ENCODE data around the gene LRRC63. TPM values are rescaled to one million over a fixed set of nuclear protein-coding genes. Genes with fewer than 3 reads are reported as not detected.

The LRRC63 gene
- total and polyA plus RNA-seq, 9 of the 15 experiments (the other 6 are each of a cell fraction or from before 2014, with no cell fraction given) = 0.07 to 0.41 (median 0.24) TPM; not detected in 1

- TF ChIP-seq, protein P1, sequence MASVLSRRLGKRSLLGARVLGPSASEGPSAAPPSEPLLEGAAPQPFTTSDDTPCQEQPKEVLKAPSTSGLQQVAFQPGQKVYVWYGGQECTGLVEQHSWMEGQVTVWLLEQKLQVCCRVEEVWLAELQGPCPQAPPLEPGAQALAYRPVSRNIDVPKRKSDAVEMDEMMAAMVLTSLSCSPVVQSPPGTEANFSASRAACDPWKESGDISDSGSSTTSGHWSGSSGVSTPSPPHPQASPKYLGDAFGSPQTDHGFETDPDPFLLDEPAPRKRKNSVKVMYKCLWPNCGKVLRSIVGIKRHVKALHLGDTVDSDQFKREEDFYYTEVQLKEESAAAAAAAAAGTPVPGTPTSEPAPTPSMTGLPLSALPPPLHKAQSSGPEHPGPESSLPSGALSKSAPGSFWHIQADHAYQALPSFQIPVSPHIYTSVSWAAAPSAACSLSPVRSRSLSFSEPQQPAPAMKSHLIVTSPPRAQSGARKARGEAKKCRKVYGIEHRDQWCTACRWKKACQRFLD (CRISPR knock-in tag; IDR thresholded peaks at IDR 0.05) = no peak
- no peak for TF ChIP-seq SRSF7 (optimal IDR thresholded peaks at IDR 0.05; ENCODE audit: low read depth, low read length)
- TF ChIP-seq, protein P2, sequence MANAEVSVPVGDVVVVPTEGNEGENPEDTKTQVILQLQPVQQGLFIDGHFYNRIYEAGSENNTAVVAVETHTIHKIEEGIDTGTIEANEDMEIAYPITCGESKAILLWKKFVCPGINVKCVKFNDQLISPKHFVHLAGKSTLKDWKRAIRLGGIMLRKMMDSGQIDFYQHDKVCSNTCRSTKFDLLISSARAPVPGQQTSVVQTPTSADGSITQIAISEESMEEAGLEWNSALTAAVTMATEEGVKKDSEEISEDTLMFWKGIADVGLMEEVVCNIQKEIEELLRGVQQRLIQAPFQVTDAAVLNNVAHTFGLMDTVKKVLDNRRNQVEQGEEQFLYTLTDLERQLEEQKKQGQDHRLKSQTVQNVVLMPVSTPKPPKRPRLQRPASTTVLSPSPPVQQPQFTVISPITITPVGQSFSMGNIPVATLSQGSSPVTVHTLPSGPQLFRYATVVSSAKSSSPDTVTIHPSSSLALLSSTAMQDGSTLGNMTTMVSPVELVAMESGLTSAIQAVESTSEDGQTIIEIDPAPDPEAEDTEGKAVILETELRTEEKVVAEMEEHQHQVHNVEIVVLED (CRISPR knock-in tag; IDR thresholded peaks at IDR 0.05) = no peak
- TF ChIP-seq GABPA (tag; conservative IDR thresholded peaks at IDR 0.05; ENCODE audit: low read depth) = 0 out of 2 replicates have a peak, but pooled peaks have one; percentile 25
- TF ChIP-seq, protein P3, sequence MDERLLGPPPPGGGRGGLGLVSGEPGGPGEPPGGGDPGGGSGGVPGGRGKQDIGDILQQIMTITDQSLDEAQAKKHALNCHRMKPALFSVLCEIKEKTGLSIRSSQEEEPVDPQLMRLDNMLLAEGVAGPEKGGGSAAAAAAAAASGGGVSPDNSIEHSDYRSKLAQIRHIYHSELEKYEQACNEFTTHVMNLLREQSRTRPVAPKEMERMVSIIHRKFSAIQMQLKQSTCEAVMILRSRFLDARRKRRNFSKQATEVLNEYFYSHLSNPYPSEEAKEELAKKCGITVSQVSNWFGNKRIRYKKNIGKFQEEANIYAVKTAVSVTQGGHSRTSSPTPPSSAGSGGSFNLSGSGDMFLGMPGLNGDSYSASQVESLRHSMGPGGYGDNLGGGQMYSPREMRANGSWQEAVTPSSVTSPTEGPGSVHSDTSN (CRISPR knock-in tag; IDR thresholded peaks at IDR 0.05; ENCODE audit: low read depth) = no peak
- TF ChIP-seq, protein P3 (tag; conservative IDR thresholded peaks at IDR 0.05; ENCODE audit: low read depth) = no peak
- TF ChIP-seq ZNF23 (CRISPR knock-in tag; IDR thresholded peaks at IDR 0.05) = no peak
- peak; percentile 46; the same call in 1 of the 2 replicates for TF ChIP-seq CEBPB (tag; IDR thresholded peaks at IDR 0.05)
- TF ChIP-seq TBL1XR1 (IDR thresholded peaks at IDR 0.05; ENCODE audit: low read length in 2 of 2) = no peak
- no peak for TF ChIP-seq ZNF121 (CRISPR knock-in tag; conservative IDR thresholded peaks at IDR 0.05)
- TF ChIP-seq HMBOX1 (IDR thresholded peaks at IDR 0.05) = no peak
Observed at GRCh38 chr13:46170687-46171086, 41.0 kb upstream of the LRRC63 start (continued).

Data from K562 (cell line).